Hippocampal formation (tissue), 2 donors: ENCODE measurements around the gene FTH1.
"Not testable (repeated sequence)": the region's sequence is repeated elsewhere in the genome, so short reads cannot be mapped to it uniquely, and the experiment has no call there.

Experiments
- DNase-seq, 2 donors: peaks; one replicate each; lab custom pipeline; 2025; lab: John Stamatoyannopoulos, UW

The FTH1 gene

GRCh38 chr11:61967116-61967923 lies at the start of gene FTH1:
Gene FTH1, minus strand, starts transcription at chr11:61967634. Its CDS starts 209 bp downstream, at chr11:61967425.
- DNase-seq: peak; percentile 91

GRCh38 chr11:62015615-62016014 lies 48.2 kb upstream of the FTH1 start:
- no peak for DNase-seq

- DNase-seq: no peak
Observed at GRCh38 chr11:62013537-62014476, 46.4 kb upstream of the FTH1 start.

- no peak for DNase-seq
Observed at GRCh38 chr11:62012832-62013461, 45.5 kb upstream of the FTH1 start.

- DNase-seq: no peak
Observed at GRCh38 chr11:62012451-62012831, 45.0 kb upstream of the FTH1 start.

GRCh38 chr11:62011881-62012280 lies 44.4 kb upstream of the FTH1 start:
- DNase-seq: no peak

GRCh38 chr11:62010935-62011528 lies 43.6 kb upstream of the FTH1 start:
- no peak for DNase-seq

GRCh38 chr11:62008193-62008592 lies 40.8 kb upstream of the FTH1 start:
- DNase-seq: no peak

- peak in 1 of 2 donors; percentile 22 for DNase-seq
Observed at GRCh38 chr11:62004473-62004872, 37.0 kb upstream of the FTH1 start.

- DNase-seq: not testable (repeated sequence)
Observed at GRCh38 chr11:62002283-62002682, 34.8 kb upstream of the FTH1 start.

- DNase-seq: peak in 1 of 2 donors; percentile 5
Observed at GRCh38 chr11:62001450-62002191, 34.2 kb upstream of the FTH1 start.

GRCh38 chr11:62000539-62001446 lies 33.4 kb upstream of the FTH1 start:
- DNase-seq: no peak

- DNase-seq: no peak
Observed at GRCh38 chr11:61999141-61999975, 31.9 kb upstream of the FTH1 start.

GRCh38 chr11:61996933-61997332 lies 29.5 kb upstream of the FTH1 start:
- DNase-seq: peak; percentile 78 to 84

GRCh38 chr11:61994981-61995380 lies 27.5 kb upstream of the FTH1 start:
- DNase-seq: peak in 1 of 2 donors; percentile 78

GRCh38 chr11:61985869-61986268 lies 18.4 kb upstream of the FTH1 start:
- DNase-seq: no peak

- DNase-seq: no peak
Observed at GRCh38 chr11:61983419-61983818, 16.0 kb upstream of the FTH1 start.

- DNase-seq: no peak
Observed at GRCh38 chr11:61980783-61981541, 13.5 kb upstream of the FTH1 start.
